ENCODE measurements around the gene FN3KRP. TPM values are rescaled to one million over a fixed set of nuclear protein-coding genes. Genes with fewer than 3 reads are reported as not detected.

The FN3KRP gene
- total and polyA plus RNA-seq, 11 donors = 6.8 to 23.1 (median 15.8) TPM

- Histone ChIP-seq H3K9me3 (peaks cover 0 to 6% (median 0%) of the 10 kb centered on the region in 12 donors), H3K4me3 (peak within 1 kb of the TSS; percentile 70 to 100 (median 82)), H3K4me1 (peaks cover 6 to 19% (median 12%) of the 10 kb centered on the region in 12 donors), H3K27ac (peak within 1 kb of the TSS; percentile 33 to 95 (median 82)), H3K36me3 (peaks cover 0 to 12% (median 7%) of the 10 kb centered on the region in 9 donors), H3K27me3 (no peaks in the 10 kb centered on the region)
- intact Hi-C loops (cut with DNase I) = loop anchor here in 2 of 10 donors (5.0 kb wide), 2 partner anchors 34 to 104 kb away; partner anchors contain the start of genes FN3KRP (in 1 of the 2) and WDR45B (in 1 of the 2)
- ATAC-seq = peak; percentile 59 to 91 (median 88)
- DNase-seq = peak; percentile 89 to 94 (median 91)
- peak in 1 of 2 donors; percentile 56 for TF ChIP-seq POLR2A (IDR thresholded peaks at IDR 0.05)
- TF ChIP-seq CTCF (IDR thresholded peaks at IDR 0.05) = no peak
- 0 to 1% (median 0%) methylated on average over 10 to 110 of the region's 114 CpGs for WGBS, 4 donors
Observed at GRCh38 chr17:82751571-82752370, 35.3 kb downstream of the FN3KRP start, which contains the start of gene TBCD. Gene TBCD (plus strand): TSS chr17:82752065. CDS start chr17:82752194, 129 bp downstream.

GRCh38 chr17:82752371-82753200 is 36.1 kb downstream of the FN3KRP start:
- peak in 2 of 5 donors; percentile 43 to 71 for DNase-seq
- Histone ChIP-seq H3K36me3 (peaks cover 0 to 16% (median 11%) of the 10 kb centered on the region in 9 donors), H3K9me3 (no peaks in the 10 kb centered on the region), H3K4me3 (peak overlapping the region; percentile 70 to 100 (median 82)), H3K27ac (peak overlapping the region; percentile 33 to 95 (median 82)), H3K27me3 (no peaks in the 10 kb centered on the region), H3K4me1 (peaks cover 6 to 19% (median 12%) of the 10 kb centered on the region in 12 donors)
- WGBS, 4 donors = 1 to 5% (median 2%) methylated on average over 28 to 72 of the region's 72 CpGs
- ATAC-seq = peak in 3 of 4 donors; percentile 5 to 25 (median 23)
- TF ChIP-seq POLR2A (IDR thresholded peaks at IDR 0.05) (no peak), CTCF (IDR thresholded peaks at IDR 0.05) (no peak)
- intact Hi-C loops (cut with DNase I) = loop anchor here in 2 of 10 donors (5.0 kb wide), 2 partner anchors 35 to 105 kb away; partner anchors contain the start of genes FN3KRP (in 1 of the 2) and WDR45B (in 1 of the 2)

- Histone ChIP-seq H3K9me3 (no peaks in the 10 kb centered on the region), H3K27me3 (no peaks in the 10 kb centered on the region), H3K36me3 (peaks cover 0 to 21% (median 11%) of the 10 kb centered on the region in 9 donors), H3K4me1 (peaks cover 6 to 19% (median 12%) of the 10 kb centered on the region in 12 donors), H3K27ac (no peak overlapping the region), H3K4me3 (peak overlapping the region in 9 of 12 donors; percentile 70 to 93 (median 84))
- no peak for DNase-seq
- no peak for TF ChIP-seq CTCF (IDR thresholded peaks at IDR 0.05)
- no peak for TF ChIP-seq POLR2A (IDR thresholded peaks at IDR 0.05)
- intact Hi-C loops (cut with DNase I) = loop anchor here in 2 of 10 donors (5.0 kb wide), 2 partner anchors 36 to 106 kb away; partner anchors contain the start of genes FN3KRP (in 1 of the 2) and WDR45B (in 1 of the 2)
- 46 to 63% (median 56%) methylated on average over 8 of the region's 8 CpGs for WGBS, 4 donors
- no peak for ATAC-seq
Observed at GRCh38 chr17:82753201-82753464, 36.6 kb downstream of the FN3KRP start.

Measured in heart left ventricle (tissue), 16 donors.